OCI-LY3 (cell line): ENCODE data around the gene TGM4.

ENCODE experiments used
- CTCF ChIP-seq: fragments of 200-600, 300-600 bp; sonication (generic); IDR thresholded peaks from 2 replicates; pipeline ENCODE4 v1.5.1; 2014; ENCODE audit warnings: antibody characterized with exemption, low read length, low read depth
- EZH2phosphoT487 ChIP-seq: fragments of 200-600 bp; shearing (Covaris generic); IDR thresholded peaks from 2 replicates; pipeline ENCODE4 v1.6.1; 2018; ENCODE audit warnings: antibody characterized with exemption, mixed run types, low read depth

GRCh38 chr3:44870375-44871061 lies 3.9 kb upstream of the TGM4 start:
- TF ChIP-seq CTCF (no peak), EZH2phosphoT487 (no peak)
